GM12872 (cell line): ENCODE data around the gene GNA12.

Experiments
- CTCF ChIP-seq: IDR thresholded peaks from 3 replicates; pipeline ENCODE4 v1.5.1; 2011; ENCODE audit warnings: low read depth, mild to moderate bottlenecking, low read length, moderate library complexity; ENCODE audit not compliant: insufficient read depth

The GNA12 gene

GRCh38 chr7:2864204-2864985 lies 20.3 kb upstream of the GNA12 start:
- no peak for TF ChIP-seq CTCF

GRCh38 chr7:2863461-2864066 lies 19.5 kb upstream of the GNA12 start:
- TF ChIP-seq CTCF, result no peak

GRCh38 chr7:2862831-2863361 lies 18.8 kb upstream of the GNA12 start:
- TF ChIP-seq CTCF, result no peak

- TF ChIP-seq CTCF, result no peak
These were observed 17.4 kb upstream of the GNA12 start for GRCh38 chr7:2861509-2861908.

GRCh38 chr7:2860627-2861133 lies 16.6 kb upstream of the GNA12 start:
- TF ChIP-seq CTCF, result no peak

GRCh38 chr7:2859952-2860351 lies 15.8 kb upstream of the GNA12 start:
- TF ChIP-seq CTCF, result no peak

GRCh38 chr7:2858621-2859020 lies 14.5 kb upstream of the GNA12 start:
- TF ChIP-seq CTCF, result no peak
